ENCODE data around the gene GJD2.

DNA sequence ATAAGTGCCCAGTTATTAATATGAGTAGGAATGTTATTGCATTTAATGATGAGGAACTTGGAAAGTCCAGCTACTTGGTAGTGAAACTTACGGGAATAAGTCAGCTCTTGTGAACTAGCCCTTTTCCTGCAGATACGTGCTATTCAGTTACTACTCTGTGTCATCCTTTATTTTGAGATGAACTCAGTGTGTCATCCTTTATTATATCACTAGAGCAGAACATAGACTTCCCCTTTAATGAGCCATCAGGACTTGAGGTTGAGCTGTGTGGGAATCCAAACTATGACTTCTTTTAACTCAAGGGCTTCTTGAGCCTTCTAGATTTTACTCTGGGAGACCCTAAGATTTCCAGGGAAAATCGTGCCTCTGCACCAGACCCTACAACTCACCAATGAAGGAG lies 36.9 kb upstream of the GJD2 start:
- TF ChIP-seq, protein P1, sequence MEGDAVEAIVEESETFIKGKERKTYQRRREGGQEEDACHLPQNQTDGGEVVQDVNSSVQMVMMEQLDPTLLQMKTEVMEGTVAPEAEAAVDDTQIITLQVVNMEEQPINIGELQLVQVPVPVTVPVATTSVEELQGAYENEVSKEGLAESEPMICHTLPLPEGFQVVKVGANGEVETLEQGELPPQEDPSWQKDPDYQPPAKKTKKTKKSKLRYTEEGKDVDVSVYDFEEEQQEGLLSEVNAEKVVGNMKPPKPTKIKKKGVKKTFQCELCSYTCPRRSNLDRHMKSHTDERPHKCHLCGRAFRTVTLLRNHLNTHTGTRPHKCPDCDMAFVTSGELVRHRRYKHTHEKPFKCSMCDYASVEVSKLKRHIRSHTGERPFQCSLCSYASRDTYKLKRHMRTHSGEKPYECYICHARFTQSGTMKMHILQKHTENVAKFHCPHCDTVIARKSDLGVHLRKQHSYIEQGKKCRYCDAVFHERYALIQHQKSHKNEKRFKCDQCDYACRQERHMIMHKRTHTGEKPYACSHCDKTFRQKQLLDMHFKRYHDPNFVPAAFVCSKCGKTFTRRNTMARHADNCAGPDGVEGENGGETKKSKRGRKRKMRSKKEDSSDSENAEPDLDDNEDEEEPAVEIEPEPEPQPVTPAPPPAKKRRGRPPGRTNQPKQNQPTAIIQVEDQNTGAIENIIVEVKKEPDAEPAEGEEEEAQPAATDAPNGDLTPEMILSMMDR (conservative IDR thresholded peaks at IDR 0.05 in 1 of 2, IDR thresholded peaks at IDR 0.05 in 1 of 2; ENCODE audit: extremely low read depth in 1 of 2, insufficient read depth in 1 of 2, low read depth in 1 of 2, low read length in 2 of 2), result no peak
- TF ChIP-seq EZH2 (IDR thresholded peaks at IDR 0.05; ENCODE audit: borderline replicate concordance, low read length), result no peak

Measured in mammary epithelial cell (primary cell).